Gastrocnemius medialis (tissue), 4 donors: Measurements from ENCODE around the gene RCBTB1. TPM values are rescaled to one million over a fixed set of nuclear protein-coding genes. Genes with fewer than 3 reads are reported as not detected.

Source experiments
- ATAC-seq, 2 donors: fragments of 150-250 bp; one replicate each; pipeline ENCODE4 v1.9.1; 2016
- DNase-seq, 2 donors: peaks; one replicate each; pipeline ENCODE4 v3.0.0-alpha.2; 2019
- H3K27ac ChIP-seq, 4 donors: fragments of 200-600 bp; sonication (generic); 1 replicate in 1 of 4; 2 replicates in 3 of 4; pipeline ENCODE4 v1.5.1; 2016 to 2018; ENCODE audit warnings: mild to moderate bottlenecking in 2 of 4, moderate library complexity in 1 of 4
- H3K27me3 ChIP-seq, 3 donors: fragments of 200-600 bp; sonication (generic) in 2 of 3; 1 replicate in 1 of 3; 2 replicates in 2 of 3; pipeline versions ENCODE4 v1.5.1 to v1.6.0; 2016 to 2019; ENCODE audit warnings: mild to moderate bottlenecking in 1 of 3, moderate library complexity in 1 of 3
- H3K36me3 ChIP-seq, 2 donors: fragments of 200-600 bp; sonication (generic) in 1 of 2; one replicate each; pipeline ENCODE4 v1.5.1; 2017 to 2018
- H3K4me1 ChIP-seq, 2 donors: fragments of 200-600 bp; sonication (generic) in 1 of 2; one replicate each; pipeline ENCODE4 v1.5.1; 2016 to 2017; ENCODE audit warnings: mild to moderate bottlenecking in 2 of 2
- H3K4me3 ChIP-seq, 4 donors: fragments of 200-600 bp; sonication (generic) in 3 of 4; 1 replicate in 1 of 4; 2 replicates in 3 of 4; pipeline ENCODE4 v1.5.1; 2016 to 2019; ENCODE audit warnings: mild to moderate bottlenecking in 2 of 4
- H3K9me3 ChIP-seq, 3 donors: fragments of 200-600 bp; sonication (generic) in 2 of 3; 1 replicate in 1 of 3; 2 replicates in 2 of 3; pipeline ENCODE4 v1.5.1; 2016 to 2019
- CTCF ChIP-seq, 5 experiments: fragments of 450-650 bp in 3 of 5; fragments of 200-600 bp in 2 of 5; sonication (generic) in 2 of 5; IDR thresholded peaks in 4 of 5; conservative IDR thresholded peaks in 1 of 5; 1 replicate in 4 of 5; 2 replicates in 1 of 5; pipeline ENCODE4 v1.5.1; 2016 to 2019; ENCODE audit warnings: antibody characterized with exemption in 5 of 5, mild to moderate bottlenecking in 3 of 5, moderate library complexity in 3 of 5
- POLR2A ChIP-seq, 2 donors: fragments of 450-650 bp; IDR thresholded peaks; one replicate each; pipeline ENCODE4 v1.6.1; 2017; ENCODE audit warnings: antibody characterized with exemption in 2 of 2, mild to moderate bottlenecking in 2 of 2, moderate library complexity in 2 of 2
- in situ Hi-C, 4 donors: fragments of 200-750 bp; cut with MboI; loops; one replicate each; pipeline versions ENCODE4 v1.15.0 to v1.8.0; 2017; ENCODE audit warnings: low sequenced_read_pairs in 4 of 4
- intact Hi-C: fragments of 100-400 bp; cut with DNase I; formaldehyde crosslinking; loops from one replicate; pipeline ENCODE4 v1.15.1; 2023; ENCODE audit warnings: low total_unique reads
- total RNA-seq, 4 donors: library from RNA; depleted of rRNA; stranded (reverse); fragments of >200 nt; gene quantifications; one replicate each; pipeline versions ENCODE4 v1.1.0 to v1.2.3, GENCODE V29; 2016

The RCBTB1 gene
- total RNA-seq, 4 donors from 2014 or later = 5.3 to 14.4 (median 5.7) TPM

- DNase-seq (no peak), ATAC-seq (no peak)
- no peaks in the 10 kb centered on the region for H3K4me1 ChIP-seq
- no peak overlapping the region for H3K27ac ChIP-seq
- no peak for TF ChIP-seq POLR2A (IDR thresholded peaks at IDR 0.05)
- no peak for TF ChIP-seq CTCF (IDR thresholded peaks at IDR 0.05 in 4 of 5, conservative IDR thresholded peaks at IDR 0.05 in 1 of 5)
- intact Hi-C loops = no loop called here
- no peak overlapping the region for H3K4me3 ChIP-seq
- H3K27me3 ChIP-seq = no peaks in the 10 kb centered on the region
- in situ Hi-C loops = no loop called here
- peaks cover 0 to 55% of the 10 kb centered on the region in 2 donors for H3K36me3 ChIP-seq
- H3K9me3 ChIP-seq = no peaks in the 10 kb centered on the region
Observed at GRCh38 chr13:49550942-49551644, 34.3 kb downstream of the RCBTB1 start.

GRCh38 chr13:49549289-49549688, 36.1 kb downstream of the RCBTB1 start:
- H3K36me3 ChIP-seq = peaks cover 0 to 65% of the 10 kb centered on the region in 2 donors
- in situ Hi-C loops = no loop called here
- intact Hi-C loops = no loop called here

GRCh38 chr13:49546561-49546960, 38.8 kb downstream of the RCBTB1 start:
- no peak overlapping the region for H3K27ac ChIP-seq
- no peaks in the 10 kb centered on the region for H3K9me3 ChIP-seq
- TF ChIP-seq CTCF (IDR thresholded peaks at IDR 0.05 in 4 of 5, conservative IDR thresholded peaks at IDR 0.05 in 1 of 5) (no peak), POLR2A (IDR thresholded peaks at IDR 0.05) (no peak)
- in situ Hi-C loops = no loop called here
- H3K4me3 ChIP-seq = no peak overlapping the region
- no peak for DNase-seq
- intact Hi-C loops = no loop called here
- no peaks in the 10 kb centered on the region for H3K4me1 ChIP-seq
- H3K36me3 ChIP-seq = peaks cover 0 to 75% of the 10 kb centered on the region in 2 donors
- ATAC-seq = no peak
- no peaks in the 10 kb centered on the region for H3K27me3 ChIP-seq

More at GRCh38 chr13:49549289-49549688, 36.1 kb downstream of the RCBTB1 start:
- Histone ChIP-seq H3K9me3 (no peaks in the 10 kb centered on the region), H3K27me3 (no peaks in the 10 kb centered on the region), H3K27ac (no peak overlapping the region), H3K4me1 (no peaks in the 10 kb centered on the region), H3K4me3 (no peak overlapping the region)
- ATAC-seq (no peak), DNase-seq (no peak)
- TF ChIP-seq POLR2A (IDR thresholded peaks at IDR 0.05) = no peak
- peak in 1 of 5 experiments; percentile 16 for TF ChIP-seq CTCF (IDR thresholded peaks at IDR 0.05 in 4 of 5, conservative IDR thresholded peaks at IDR 0.05 in 1 of 5)

- in situ Hi-C loops = no loop called here
- no peak overlapping the region for H3K27ac ChIP-seq
- ATAC-seq = no peak
- H3K9me3 ChIP-seq = no peaks in the 10 kb centered on the region
- no peaks in the 10 kb centered on the region for H3K4me1 ChIP-seq
- H3K36me3 ChIP-seq = peaks cover 0 to 75% of the 10 kb centered on the region in 2 donors
- no peak for DNase-seq
- intact Hi-C loops = no loop called here
- H3K27me3 ChIP-seq = no peaks in the 10 kb centered on the region
- TF ChIP-seq CTCF (IDR thresholded peaks at IDR 0.05 in 4 of 5, conservative IDR thresholded peaks at IDR 0.05 in 1 of 5) = no peak
- no peak for TF ChIP-seq POLR2A (IDR thresholded peaks at IDR 0.05)
- no peak overlapping the region for H3K4me3 ChIP-seq
Observed at GRCh38 chr13:49545661-49546060, 39.7 kb downstream of the RCBTB1 start.
